Pons (tissue), 1 donor: ENCODE data around the gene BLOC1S3.
"Not testable (repeated sequence)": the region's sequence is repeated elsewhere in the genome, so short reads cannot be mapped to it uniquely, and the experiment has no call there.

ENCODE experiments used
- DNase-seq: peaks from one replicate; pipeline ENCODE4 v3.0.0-alpha.2; 2016; ENCODE audit warnings: low spot score

The BLOC1S3 gene

GRCh38 chr19:45229056-45229455 is 50.5 kb downstream of the BLOC1S3 start:
- DNase-seq, result not testable (repeated sequence)
